Measurements from ENCODE around the gene LRRC51.
A peak's percentile ranks its signal among the peaks of the same experiment; 100 is the strongest.
"Not testable (repeated sequence)": the region's sequence is repeated elsewhere in the genome, so short reads cannot be mapped to it uniquely, and the experiment has no call there.

Gene LRRC51

GRCh38 chr11:72140661-72141060, 60.0 kb downstream of the LRRC51 start:
- DNase-seq (ENCODE audit: low read depth in 2 of 2) = no peak

- DNase-seq (ENCODE audit: low read depth in 2 of 2) = peak in 1 of 2 donors; percentile 4
Measured at GRCh38 chr11:72141066-72141465, 60.4 kb downstream of the LRRC51 start.

- not testable (repeated sequence) for DNase-seq (ENCODE audit: low read depth in 2 of 2)
Measured at GRCh38 chr11:72142086-72142485, 61.4 kb downstream of the LRRC51 start.

- DNase-seq (ENCODE audit: low read depth in 2 of 2) = not testable (repeated sequence)
Measured at GRCh38 chr11:72142543-72142942, 61.9 kb downstream of the LRRC51 start.

- DNase-seq (ENCODE audit: low read depth in 2 of 2) = no peak
Measured at GRCh38 chr11:72144807-72145565, 64.3 kb downstream of the LRRC51 start.
